NCI-H187 treated with DMSO at 0.1 percent for 48 hours (cell line): Measurements from ENCODE around the gene PLCG1.
"Not testable (repeated sequence)": the region's sequence is repeated elsewhere in the genome, so short reads cannot be mapped to it uniquely, and the experiment has no call there.

Source experiments
- DNase-seq: peaks from one replicate; lab custom pipeline; 2025; lab: John Stamatoyannopoulos, UW

Gene PLCG1

DNA sequence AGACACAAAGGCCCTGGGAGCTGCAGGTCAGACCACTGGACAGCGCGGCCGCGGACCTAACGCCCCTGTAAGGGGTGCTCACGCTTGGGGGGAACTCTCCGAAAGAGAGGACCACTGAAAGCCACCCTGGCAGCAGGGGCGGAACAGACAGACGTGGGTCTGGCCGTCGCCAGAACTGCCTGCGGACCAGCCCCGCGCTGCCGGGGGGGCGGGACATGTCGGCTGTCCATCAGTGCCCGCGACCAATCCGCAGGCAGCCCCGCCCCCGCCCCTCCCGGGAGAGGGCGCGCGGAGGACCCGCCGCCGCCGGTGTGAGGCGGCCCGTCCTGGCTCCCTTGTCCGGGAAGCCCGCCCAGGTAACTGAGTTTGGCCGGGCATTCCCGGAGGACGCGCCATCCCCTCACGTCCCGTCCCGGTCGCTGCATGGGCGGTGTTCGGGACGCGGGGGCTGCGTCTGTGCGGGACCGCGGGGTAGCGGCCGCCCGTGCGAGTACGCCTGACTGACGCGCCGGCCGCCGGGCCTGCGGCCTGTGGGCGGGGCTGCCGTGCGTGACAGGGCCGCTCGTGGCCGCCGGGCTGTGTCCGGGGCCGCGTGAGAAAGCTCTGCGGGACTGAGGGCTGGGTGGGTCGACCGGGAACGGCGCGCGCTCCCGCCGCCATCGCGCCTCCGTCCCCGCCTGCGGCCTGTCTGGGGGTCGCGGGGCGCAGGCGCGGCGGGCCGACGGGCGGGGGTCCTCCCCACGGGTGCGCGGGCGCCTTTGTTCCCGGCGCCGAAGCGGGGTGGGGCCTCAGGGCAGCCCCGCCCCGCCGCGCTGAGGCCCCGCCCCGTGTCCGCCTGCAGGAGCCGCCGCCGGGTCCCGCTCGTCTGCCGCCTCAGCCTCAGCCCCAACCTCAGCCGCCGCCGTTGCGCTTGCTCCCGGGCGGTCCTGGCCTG, at the start of gene PLCG1:
TSS of gene PLCG1 (plus strand) at position 864 of the 934 bp plus-strand sequence. CDS start 99 bp downstream, outside the sequence.
- peak; percentile 4 for DNase-seq

DNA sequence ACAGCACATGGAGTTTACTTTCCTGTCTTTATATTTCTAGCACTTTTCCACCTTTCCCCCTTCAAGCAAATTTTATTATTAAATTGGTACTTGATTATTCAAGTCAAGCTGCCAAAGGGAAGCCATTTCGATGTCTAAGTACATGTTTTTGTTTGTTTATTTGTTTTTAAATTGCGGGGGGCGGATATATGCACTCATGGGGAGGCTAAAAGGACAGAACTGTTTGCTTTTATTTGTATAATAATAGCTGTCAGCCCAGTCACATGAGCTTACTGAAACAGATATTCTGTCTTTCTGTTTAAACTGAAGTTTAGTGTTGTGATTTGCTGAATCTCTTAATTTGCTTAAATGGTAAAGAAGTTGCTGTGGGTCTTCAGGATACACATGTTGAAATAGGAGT, 49.6 kb upstream of the PLCG1 start:
- no peak for DNase-seq

DNA sequence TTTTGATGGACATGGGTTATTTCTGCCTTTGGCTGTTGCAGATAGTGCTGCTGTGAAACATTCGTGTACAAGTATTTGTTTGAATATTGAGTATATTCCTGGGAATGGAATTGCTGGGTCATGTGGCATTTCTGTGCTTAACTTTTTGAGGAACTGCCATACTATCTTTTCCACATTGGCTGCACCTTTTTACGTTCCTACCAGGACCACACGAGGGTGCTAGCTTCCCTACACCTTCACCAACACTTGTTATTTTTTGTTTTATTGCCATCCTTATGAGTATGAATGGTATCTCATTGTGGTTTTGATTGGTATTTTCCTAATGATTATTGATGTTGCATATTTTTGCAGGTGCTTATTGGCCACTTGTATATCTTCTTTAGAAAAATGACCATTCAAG, 47.8 kb upstream of the PLCG1 start:
- DNase-seq: no peak

- no peak for DNase-seq
Observed at GRCh38 chr20:41091927-41092326, 45.4 kb upstream of the PLCG1 start.

DNA sequence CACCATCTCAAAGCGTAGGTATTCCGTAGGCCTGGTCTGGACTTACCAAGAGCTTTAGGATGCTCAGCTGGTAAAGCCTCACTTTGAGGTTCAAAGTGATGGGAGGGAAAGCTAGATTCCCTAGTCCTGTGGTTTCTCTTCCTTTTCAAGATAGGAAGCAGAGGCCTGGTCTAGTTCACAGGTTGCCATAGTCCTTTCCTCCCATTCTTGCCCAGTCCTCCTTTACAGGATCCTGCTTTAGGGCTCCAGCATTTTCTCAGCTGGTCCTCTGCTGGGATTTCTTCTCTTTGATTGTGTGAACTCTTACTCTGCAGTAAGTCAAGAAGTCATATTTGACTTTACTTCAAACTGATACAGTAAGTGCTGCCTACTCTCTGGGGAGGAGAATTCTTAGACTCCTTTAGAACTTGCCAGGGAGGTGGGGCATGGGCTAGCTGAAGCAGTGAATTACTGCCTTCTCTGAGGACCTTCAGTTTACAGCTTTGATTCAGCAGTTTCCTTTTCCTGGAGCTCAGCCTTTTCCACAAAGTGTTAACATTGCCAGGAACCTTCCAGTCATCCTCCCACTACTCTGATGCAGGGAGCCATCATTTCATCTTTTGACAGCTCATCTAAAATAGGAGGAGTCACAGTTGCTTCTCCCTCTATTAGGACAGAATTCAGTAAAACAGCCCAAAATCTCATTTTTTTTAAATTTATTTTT, 42.8 kb upstream of the PLCG1 start:
- DNase-seq: no peak

DNA sequence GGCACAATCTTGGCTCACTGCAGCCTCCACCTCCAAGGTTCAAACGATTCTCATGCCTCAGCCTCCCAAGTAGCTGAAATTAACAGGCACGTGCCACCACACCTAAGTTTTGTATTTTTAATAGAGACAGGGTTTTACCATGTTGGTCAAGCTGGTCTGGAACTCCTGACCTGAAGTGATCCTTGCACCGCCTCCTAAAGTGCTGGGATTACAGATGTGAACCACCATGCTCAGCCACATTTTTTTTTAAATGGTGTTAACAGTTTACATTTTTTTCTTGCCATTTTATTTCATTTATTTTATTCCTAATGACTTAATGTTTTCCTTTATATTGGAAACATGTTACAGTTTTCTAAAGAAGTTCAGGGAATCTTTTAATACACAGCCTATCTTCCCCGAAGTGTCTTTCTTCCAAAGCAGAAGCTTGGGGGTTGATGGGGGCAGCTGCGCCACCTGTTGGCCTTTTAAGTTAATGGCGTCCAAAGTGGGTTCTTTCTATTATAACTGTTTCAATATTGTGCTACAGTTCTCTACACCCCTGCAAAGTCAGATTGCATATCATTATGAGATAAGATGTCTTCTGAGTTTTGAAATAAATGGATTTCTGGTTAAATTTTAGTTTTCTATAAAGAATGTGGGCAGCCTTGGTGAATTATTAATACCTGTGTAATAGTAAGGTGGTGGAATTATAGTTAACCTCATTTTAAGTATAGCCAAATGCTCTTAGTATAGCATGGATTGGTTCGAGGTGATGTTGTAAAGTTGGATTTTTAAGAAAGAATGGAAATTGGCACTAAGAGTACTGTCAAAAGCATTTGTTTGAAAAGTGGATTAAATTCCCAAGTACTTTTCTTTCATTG, 42.0 kb upstream of the PLCG1 start:
- DNase-seq: no peak

- no peak for DNase-seq
Observed at GRCh38 chr20:41098703-41099250, 38.6 kb upstream of the PLCG1 start.

GRCh38 chr20:41100001-41100480, 37.3 kb upstream of the PLCG1 start:
- DNase-seq: no peak

DNA sequence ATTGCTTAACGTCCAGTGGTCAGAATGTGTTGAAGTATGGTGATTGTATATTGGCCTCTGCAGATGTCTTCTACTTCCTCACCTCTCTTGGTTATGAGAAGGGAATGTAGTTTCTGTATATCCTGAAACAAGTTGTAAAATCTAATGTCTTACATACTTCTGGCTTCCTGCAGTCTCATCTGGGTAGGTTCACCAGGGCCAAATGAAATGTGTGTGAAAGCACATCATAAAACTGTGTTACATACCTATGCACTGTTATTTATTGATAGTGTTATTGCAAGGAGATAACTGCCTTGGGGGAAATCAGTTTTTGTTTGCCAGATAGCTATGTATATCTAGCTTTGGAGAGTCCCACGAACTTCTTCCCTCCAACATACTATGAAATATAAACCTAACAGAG, 35.7 kb upstream of the PLCG1 start:
- no peak for DNase-seq

GRCh38 chr20:41108531-41108930, 28.8 kb upstream of the PLCG1 start:
- DNase-seq: no peak

- DNase-seq: no peak
Observed at GRCh38 chr20:41110012-41110411, 27.3 kb upstream of the PLCG1 start.

DNA sequence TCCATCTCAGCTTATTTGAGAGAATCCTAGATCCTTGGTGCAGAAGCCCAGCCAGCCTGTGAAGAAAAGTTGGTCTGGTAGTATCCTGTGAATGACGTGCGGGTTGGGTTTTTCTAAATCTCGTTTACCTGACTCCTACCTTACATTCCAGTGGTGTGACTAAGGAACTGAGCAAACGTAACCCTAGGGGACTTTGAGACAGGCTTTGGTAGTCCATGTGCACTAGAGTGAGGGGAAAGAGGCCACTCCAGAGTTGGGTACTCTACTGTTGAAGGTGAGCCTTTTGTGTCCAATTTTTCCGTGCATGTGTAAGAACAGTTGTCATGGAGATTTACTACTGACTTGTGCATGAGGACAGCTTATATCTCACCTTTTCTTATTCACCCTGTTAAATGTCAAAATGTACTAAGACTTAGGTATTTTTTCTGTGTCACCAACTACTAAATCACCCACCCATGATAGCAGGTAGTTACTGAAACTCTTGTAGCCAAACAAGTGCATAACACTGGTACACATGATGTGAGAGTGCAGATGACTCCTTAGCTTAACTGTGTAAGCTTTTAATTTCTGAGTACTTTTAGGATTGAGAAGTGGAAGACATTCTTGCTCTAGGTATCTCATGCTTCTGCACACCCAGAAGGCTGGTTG, 26.3 kb upstream of the PLCG1 start:
- DNase-seq: no peak

DNA sequence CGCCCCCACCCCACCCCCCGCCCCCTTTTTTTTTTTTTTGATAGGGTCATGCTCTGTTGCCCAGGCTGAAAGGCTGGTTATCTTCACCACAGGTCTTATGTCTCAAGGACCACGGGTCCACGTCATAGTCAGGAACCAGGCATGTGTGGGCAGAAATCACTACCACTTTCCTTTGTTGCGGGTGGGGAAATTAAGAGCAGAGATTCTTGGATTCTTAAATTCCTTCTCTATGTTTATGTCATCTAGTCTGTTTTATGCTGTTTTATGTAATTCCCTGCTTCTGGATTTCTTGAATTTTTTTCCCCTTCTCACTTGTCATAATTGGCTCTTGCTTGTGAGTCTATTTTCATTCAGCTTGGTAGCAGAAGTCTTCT, 25.8 kb upstream of the PLCG1 start:
- DNase-seq: no peak

DNA sequence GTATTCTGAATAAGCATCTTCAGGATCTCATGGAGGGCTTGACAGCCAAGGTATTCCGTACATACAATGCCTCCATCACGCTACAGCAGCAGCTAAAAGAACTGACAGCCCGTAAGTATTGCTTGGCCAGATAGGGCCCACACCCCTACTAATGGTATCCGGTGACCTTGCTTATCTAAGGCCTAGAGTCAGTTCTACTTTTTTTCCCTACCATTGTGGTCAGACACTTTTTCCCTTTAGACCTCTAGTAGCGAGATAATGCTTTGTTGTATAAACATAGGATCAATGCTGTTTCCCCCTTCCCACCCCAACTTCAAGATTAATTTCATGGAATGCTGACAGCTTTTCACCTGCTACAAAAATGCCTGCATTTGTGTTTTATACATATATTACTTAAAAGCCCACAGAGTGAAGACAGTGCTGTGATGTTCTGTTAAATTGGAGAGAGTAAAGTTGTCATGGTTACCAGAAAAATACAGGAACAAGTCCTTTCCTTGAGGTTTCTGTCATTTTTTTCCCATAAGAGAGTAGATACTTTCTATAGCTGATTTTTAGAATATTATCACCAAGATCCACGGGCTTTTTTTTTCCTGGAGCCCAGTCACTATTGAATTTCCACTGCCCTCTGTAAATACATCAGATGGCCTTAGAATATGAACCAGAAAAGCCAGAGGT, 20.9 kb upstream of the PLCG1 start:
- no peak for DNase-seq

DNA sequence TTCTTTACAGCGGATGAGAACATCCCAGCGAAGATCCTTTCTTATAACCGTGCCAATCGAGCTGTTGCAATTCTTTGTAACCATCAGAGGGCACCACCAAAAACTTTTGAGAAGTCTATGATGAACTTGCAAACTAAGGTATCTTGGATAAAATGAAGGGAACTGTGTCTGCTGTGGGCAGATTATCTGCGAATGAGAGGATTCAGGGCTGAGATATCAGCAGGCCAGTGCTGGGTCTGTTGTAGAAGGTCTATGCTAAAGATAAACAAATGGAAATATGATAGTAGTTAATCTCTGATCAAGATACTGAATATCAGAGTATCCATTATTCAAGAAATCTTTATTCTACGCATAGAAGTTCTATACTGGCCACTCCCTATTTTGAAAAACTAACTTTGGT, 19.2 kb upstream of the PLCG1 start:
- DNase-seq: not testable (repeated sequence)

GRCh38 chr20:41118632-41119031, 18.7 kb upstream of the PLCG1 start:
- DNase-seq: no peak

DNA sequence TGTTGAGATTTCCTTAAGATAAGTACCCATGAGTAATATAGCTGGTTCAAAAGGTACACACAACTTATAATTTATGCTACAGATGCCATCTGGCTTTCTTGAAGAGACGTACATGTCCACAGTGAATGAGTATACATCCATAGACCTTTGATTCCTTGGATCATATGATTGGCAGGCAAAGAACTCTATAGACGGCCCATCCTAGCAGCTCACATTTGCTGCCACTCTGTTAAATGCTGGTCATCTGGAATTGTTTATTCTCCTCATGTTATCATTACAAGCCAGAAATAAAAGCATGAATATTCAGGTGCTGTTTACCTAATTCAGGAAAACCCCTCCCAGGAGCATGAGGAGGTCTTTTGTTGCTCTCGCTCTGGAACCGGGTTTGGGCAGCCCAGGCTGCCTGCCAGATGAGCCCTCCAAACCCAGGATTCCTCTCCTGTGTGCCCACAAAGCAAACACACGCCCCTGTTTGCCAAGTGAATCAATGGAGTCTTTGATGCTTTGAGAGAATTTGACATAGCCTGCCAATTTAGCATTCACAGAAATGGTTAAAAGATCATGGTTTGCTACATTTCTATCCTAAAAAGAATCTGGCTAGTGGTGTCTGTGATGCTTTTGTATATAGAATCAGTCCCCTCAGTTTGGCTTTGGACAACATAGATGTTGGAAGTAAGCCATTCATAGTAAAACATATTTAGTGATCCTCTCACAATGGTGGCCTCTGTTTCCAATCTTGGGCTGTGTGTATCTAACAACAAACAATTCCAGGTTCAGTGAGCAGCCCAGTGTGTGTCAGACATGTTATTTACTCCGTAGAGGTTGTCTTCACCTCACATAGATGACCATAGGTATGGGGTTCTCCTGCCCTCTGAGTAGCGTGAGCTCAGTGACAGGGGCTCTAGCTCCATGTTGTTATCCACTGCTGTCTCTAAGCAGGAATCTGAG, 17.5 kb upstream of the PLCG1 start:
- no peak for DNase-seq

DNA sequence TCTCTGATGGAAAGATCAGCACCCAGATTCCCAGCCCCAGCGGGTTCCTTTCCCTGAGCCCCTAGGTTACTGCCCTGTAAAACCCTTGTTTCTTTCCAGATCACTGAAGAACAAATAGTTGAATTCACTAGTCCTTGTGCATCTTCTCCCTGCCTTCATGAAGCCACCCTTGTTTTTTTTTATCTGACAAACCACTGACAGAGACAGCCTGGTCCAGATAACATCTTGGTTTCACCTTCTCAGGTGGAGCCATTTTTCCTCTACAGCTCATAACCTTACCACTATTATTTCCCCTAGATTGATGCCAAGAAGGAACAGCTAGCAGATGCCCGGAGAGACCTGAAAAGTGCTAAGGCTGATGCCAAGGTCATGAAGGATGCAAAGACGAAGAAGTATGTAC, 15.9 kb upstream of the PLCG1 start:
- no peak for DNase-seq

DNA sequence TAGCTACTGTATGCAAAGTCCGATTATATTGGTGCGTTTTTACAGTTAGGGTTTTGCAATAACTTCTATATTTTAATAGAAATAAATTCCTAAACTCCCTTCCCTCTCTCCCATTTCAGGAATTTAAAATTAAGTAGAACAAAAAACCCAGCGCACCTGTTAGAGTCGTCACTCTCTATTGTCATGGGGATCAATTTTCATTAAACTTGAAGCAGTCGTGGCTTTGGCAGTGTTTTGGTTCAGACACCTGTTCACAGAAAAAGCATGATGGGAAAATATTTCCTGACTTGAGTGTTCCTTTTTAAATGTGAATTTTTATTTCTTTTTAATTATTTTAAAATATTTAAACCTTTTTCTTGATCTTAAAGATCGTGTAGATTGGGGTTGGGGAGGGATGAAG, 13.7 kb upstream of the PLCG1 start:
- no peak for DNase-seq
